GM10248 (cell line): ENCODE results near the gene DNAJA2.
"Not testable (repeated sequence)": the region's sequence is repeated elsewhere in the genome, so short reads cannot be mapped to it uniquely, and the experiment has no call there.

Source experiments
- CTCF ChIA-PET: fragments of 300-600 bp; sonication (Branson Sonifier 250); formaldehyde crosslinking; extraction: SDS; loops from one replicate; lab custom pipeline; 2021; ENCODE audit warnings: antibody characterized with exemption; lab: Yijun Ruan, JAX
- POLR2A ChIA-PET: fragments of 350-650 bp; sonication (Branson Sonifier 250); formaldehyde crosslinking; extraction: SDS; loops from one replicate; lab custom pipeline; 2020; ENCODE audit warnings: antibody characterized with exemption; lab: Yijun Ruan, JAX
- DNase-seq: peaks from one replicate; pipeline ENCODE4 v3.0.0; 2012; ENCODE audit errors: extremely low spot score
- CTCF ChIP-seq: IDR thresholded peaks from 2 replicates; pipeline ENCODE4 v1.5.1; 2012; ENCODE audit warnings: mild to moderate bottlenecking, low read depth; ENCODE audit errors: extremely low read depth, missing control alignments, control extremely low read depth

The DNAJA2 gene

GRCh38 chr16:47013172-47013571 lies 39.7 kb upstream of the DNAJA2 start:
- POLR2A ChIA-PET, result no interaction called here
- CTCF ChIA-PET, result interaction anchor here (1.1 to 2.8 kb wide), 2 partner anchors 24 to 129 kb away, joined by 4 to 7 read pairs; no protein-coding TSS in a partner anchor
- no peak for DNase-seq
- TF ChIP-seq CTCF, result no peak

- CTCF ChIA-PET, result interaction anchor here (1.4 kb wide), 1 partner anchor 49 kb away, joined by 3 read pairs; no protein-coding TSS in a partner anchor
- DNase-seq, POLR2A ChIA-PET: not testable (repeated sequence)
Observed at GRCh38 chr16:47010812-47011211, 37.3 kb upstream of the DNAJA2 start.

- ChIA-PET POLR2A (interaction anchor here (0.6 kb wide), 1 partner anchor 105 kb away, joined by 5 read pairs; no protein-coding TSS in a partner anchor), CTCF (no interaction called here)
- no peak for DNase-seq
- no peak for TF ChIP-seq CTCF
Observed at GRCh38 chr16:47008612-47009011, 35.1 kb upstream of the DNAJA2 start.

GRCh38 chr16:47008174-47008573 lies 34.7 kb upstream of the DNAJA2 start:
- POLR2A ChIA-PET, result interaction anchor here (0.6 kb wide), 1 partner anchor 106 kb away, joined by 5 read pairs; no protein-coding TSS in a partner anchor
- TF ChIP-seq CTCF, result no peak
- CTCF ChIA-PET, result interaction anchor here (0.9 kb wide), 1 partner anchor 45 kb away, joined by 3 read pairs; no protein-coding TSS in a partner anchor
- no peak for DNase-seq

- CTCF ChIA-PET, result no interaction called here
- TF ChIP-seq CTCF, result no peak
- POLR2A ChIA-PET, result no interaction called here
- no peak for DNase-seq
Observed at GRCh38 chr16:47004652-47005051, 31.2 kb upstream of the DNAJA2 start.

GRCh38 chr16:47000066-47000465 lies 26.6 kb upstream of the DNAJA2 start:
- POLR2A ChIA-PET, CTCF ChIA-PET, DNase-seq: not testable (repeated sequence)

GRCh38 chr16:46997844-46998243 lies 24.4 kb upstream of the DNAJA2 start:
- DNase-seq, result no peak
- ChIA-PET POLR2A (no interaction called here), CTCF (interaction anchor here (0.9 to 2.7 kb wide), 5 partner anchors 9 to 40 kb away, joined by 3 to 9 read pairs (median 4); no protein-coding TSS in a partner anchor)
- no peak for TF ChIP-seq CTCF
